MG63 (cell line): Measurements from ENCODE around the gene EOLA1. TPM values are rescaled to one million over a fixed set of nuclear protein-coding genes. Genes with fewer than 3 reads are reported as not detected.
"Not testable (repeated sequence)": the region's sequence is repeated elsewhere in the genome, so short reads cannot be mapped to it uniquely, and the experiment has no call there.

Experiments used
- DNase-seq: peaks from one replicate; pipeline ENCODE4 v3.0.0-alpha.2; 2020
- H3K27me3 ChIP-seq: fragments of 250-450 bp; sonication (Bioruptor Pico); 2 replicates; pipeline ENCODE4 v1.5.1; 2020; ENCODE audit warnings: mild to moderate bottlenecking, moderate library complexity
- H3K36me3 ChIP-seq: fragments of 250-450 bp; sonication (Bioruptor Pico); 2 replicates; pipeline ENCODE4 v1.5.1; 2020; ENCODE audit warnings: mild to moderate bottlenecking, moderate library complexity
- H3K4me3 ChIP-seq: fragments of 250-450 bp; sonication (Bioruptor Pico); 2 replicates; pipeline ENCODE4 v1.5.1; 2020; ENCODE audit warnings: mild to moderate bottlenecking, moderate library complexity
- H3K9me3 ChIP-seq: fragments of 250-450 bp; sonication (Bioruptor Pico); 2 replicates; pipeline ENCODE4 v1.5.1; 2020; ENCODE audit warnings: mild to moderate bottlenecking, moderate library complexity
- total RNA-seq: library from RNA; depleted of rRNA; stranded (reverse); fragments of >200 nt; shearing (Covaris generic); gene quantifications from 2 replicates; pipeline ENCODE4 v1.2.3, GENCODE V29; 2014; ENCODE audit warnings: low replicate concordance; rRNA removed

Gene EOLA1
- total RNA-seq, 1 experiment from 2014 or later = 33.5 TPM

GRCh38 chrX:149563359-149563758, 22.5 kb downstream of the EOLA1 start:
- Histone ChIP-seq H3K9me3 (no peaks in the 10 kb centered on the region), H3K27me3 (no peaks in the 10 kb centered on the region), H3K4me3 (no peak overlapping the region), H3K36me3 (no peaks in the 10 kb centered on the region)
- no peak for DNase-seq

- Histone ChIP-seq H3K9me3 (no peaks in the 10 kb centered on the region), H3K36me3 (no peaks in the 10 kb centered on the region), H3K27me3 (no peaks in the 10 kb centered on the region), H3K4me3 (no peak overlapping the region)
- no peak for DNase-seq
These were observed 27.0 kb downstream of the EOLA1 start for GRCh38 chrX:149567621-149568417.

GRCh38 chrX:149568701-149569296, 28.0 kb downstream of the EOLA1 start:
- H3K9me3 ChIP-seq = no peaks in the 10 kb centered on the region
- no peak for DNase-seq
- H3K36me3 ChIP-seq = no peaks in the 10 kb centered on the region
- H3K4me3 ChIP-seq = no peak overlapping the region
- H3K27me3 ChIP-seq = no peaks in the 10 kb centered on the region

GRCh38 chrX:149569770-149570169, 29.0 kb downstream of the EOLA1 start:
- no peaks in the 10 kb centered on the region for H3K27me3 ChIP-seq

GRCh38 chrX:149570668-149571067, 29.9 kb downstream of the EOLA1 start:
- H3K4me3 ChIP-seq = no peak overlapping the region
- no peaks in the 10 kb centered on the region for H3K27me3 ChIP-seq
- no peaks in the 10 kb centered on the region for H3K9me3 ChIP-seq
- DNase-seq = no peak
- H3K36me3 ChIP-seq = no peaks in the 10 kb centered on the region

More at GRCh38 chrX:149569770-149570169, 29.0 kb downstream of the EOLA1 start:
- no peaks in the 10 kb centered on the region for H3K9me3 ChIP-seq
- no peak overlapping the region for H3K4me3 ChIP-seq
- H3K36me3 ChIP-seq = no peaks in the 10 kb centered on the region
- no peak for DNase-seq

GRCh38 chrX:149571770-149572169, 31.0 kb downstream of the EOLA1 start:
- H3K4me3 ChIP-seq = no peak overlapping the region
- H3K9me3 ChIP-seq = no peaks in the 10 kb centered on the region
- H3K36me3 ChIP-seq = no peaks in the 10 kb centered on the region
- no peaks in the 10 kb centered on the region for H3K27me3 ChIP-seq
- DNase-seq = no peak

- H3K9me3 ChIP-seq = no peaks in the 10 kb centered on the region
- H3K36me3 ChIP-seq = no peaks in the 10 kb centered on the region
- no peak for DNase-seq
- no peaks in the 10 kb centered on the region for H3K27me3 ChIP-seq
- no peak overlapping the region for H3K4me3 ChIP-seq
These were observed 31.9 kb downstream of the EOLA1 start for GRCh38 chrX:149572743-149573142.

- not testable (repeated sequence) for H3K36me3 ChIP-seq, DNase-seq, H3K27me3 ChIP-seq, H3K4me3 ChIP-seq, H3K9me3 ChIP-seq
These were observed 32.6 kb downstream of the EOLA1 start for GRCh38 chrX:149573456-149573855.

GRCh38 chrX:149585631-149586030, 44.8 kb downstream of the EOLA1 start:
- not testable (repeated sequence) for H3K27me3 ChIP-seq, DNase-seq, H3K36me3 ChIP-seq, H3K9me3 ChIP-seq, H3K4me3 ChIP-seq

- not testable (repeated sequence) for H3K36me3 ChIP-seq, H3K9me3 ChIP-seq, DNase-seq, H3K27me3 ChIP-seq, H3K4me3 ChIP-seq
These were observed 46.5 kb downstream of the EOLA1 start, which contains the start of gene MAGEA9B for GRCh38 chrX:149587359-149587758. Gene MAGEA9B (minus strand): TSS chrX:149587459. CDS start chrX:149583179, 4,280 bp downstream.

- not testable (repeated sequence) for DNase-seq, H3K36me3 ChIP-seq, H3K4me3 ChIP-seq, H3K9me3 ChIP-seq, H3K27me3 ChIP-seq
These were observed 50.2 kb downstream of the EOLA1 start for GRCh38 chrX:149590993-149591392.

- not testable (repeated sequence) for H3K4me3 ChIP-seq, H3K27me3 ChIP-seq, H3K9me3 ChIP-seq, H3K36me3 ChIP-seq, DNase-seq
These were observed 54.4 kb downstream of the EOLA1 start, which contains the start of gene HSFX2 for GRCh38 chrX:149595214-149595613. Gene HSFX2 (minus strand): TSS chrX:149595314. CDS start chrX:149594700, 614 bp downstream.

- not testable (repeated sequence) for H3K36me3 ChIP-seq, DNase-seq, H3K27me3 ChIP-seq, H3K4me3 ChIP-seq, H3K9me3 ChIP-seq
These were observed 55.1 kb downstream of the EOLA1 start for GRCh38 chrX:149595943-149596342.

Other genes with a start within 250 kb of the EOLA1 start
- 3.6 and 11.6 TPM in 2 replicates for gene IDS, start 35.7 kb upstream of the EOLA1 start, total RNA-seq
- gene HSFX3, start 8.9 kb downstream of the EOLA1 start, total RNA-seq = not detected in 2 replicates
- not detected in 2 replicates for gene MAGEA9B, start 46.4 kb downstream of the EOLA1 start, total RNA-seq
- not detected in 2 replicates for gene HSFX2, start 54.3 kb downstream of the EOLA1 start, total RNA-seq
- 11.0 and 18.8 TPM in 2 replicates for gene TMEM185A, start 90.8 kb downstream of the EOLA1 start, total RNA-seq
- not detected in 2 replicates for gene MAGEA11, start 171.0 kb downstream of the EOLA1 start, total RNA-seq
- not detected in 2 replicates for gene HSFX1, start 233.1 kb downstream of the EOLA1 start, total RNA-seq
- not detected in 2 replicates for gene MAGEA9, start 240.9 kb downstream of the EOLA1 start, total RNA-seq